HG03025 (cell line): Measurements from ENCODE around the gene SH2B3.
A peak's percentile ranks its signal among the peaks of the same experiment; 100 is the strongest.

ENCODE experiments used
- ATAC-seq: cut with Tn5 transposase; IDR thresholded peaks from one replicate; pipeline ENCODE4 v1.9.1; 2021; ENCODE audit warnings: mild to moderate bottlenecking, moderate library complexity; ENCODE audit not compliant: unreplicated experiment, low FRiP score

Gene SH2B3

GRCh38 chr12:111426344-111427185 is 20.8 kb downstream of the SH2B3 start:
- no peak for ATAC-seq

DNA sequence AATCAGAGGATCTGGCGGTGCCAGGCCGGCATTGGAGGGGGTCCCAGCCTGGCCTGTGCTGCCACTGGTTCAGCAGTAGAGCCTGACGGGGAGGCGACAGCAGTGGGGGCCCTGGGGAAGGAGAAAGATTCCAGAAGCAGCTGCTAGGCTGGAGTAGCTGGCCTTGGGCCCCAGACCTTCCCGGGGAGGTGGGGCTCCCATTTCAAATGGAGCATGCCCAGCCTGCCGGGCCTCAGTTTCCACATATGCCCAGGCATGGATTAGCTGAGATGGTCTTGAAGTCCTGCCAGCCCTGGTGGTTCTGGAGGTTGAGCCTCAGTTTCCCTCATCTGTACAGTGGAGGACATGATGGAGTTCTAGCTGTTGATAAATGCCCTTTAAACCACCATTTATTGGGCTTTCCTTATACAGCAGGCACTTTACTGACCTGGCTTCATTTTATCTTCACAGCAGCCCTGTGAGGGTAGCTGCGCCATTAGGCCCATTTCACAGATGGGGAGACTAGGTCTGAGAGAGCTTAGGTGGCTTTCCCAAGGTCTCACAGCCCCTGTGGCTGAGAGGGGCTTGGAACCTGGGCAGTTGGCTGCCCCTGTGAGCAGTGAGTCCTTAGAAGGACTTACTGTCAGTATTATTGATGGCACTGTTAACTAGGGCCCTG is 21.8 kb downstream of the SH2B3 start:
- ATAC-seq: no peak

GRCh38 chr12:111428081-111428727 is 22.5 kb downstream of the SH2B3 start:
- no peak for ATAC-seq

DNA sequence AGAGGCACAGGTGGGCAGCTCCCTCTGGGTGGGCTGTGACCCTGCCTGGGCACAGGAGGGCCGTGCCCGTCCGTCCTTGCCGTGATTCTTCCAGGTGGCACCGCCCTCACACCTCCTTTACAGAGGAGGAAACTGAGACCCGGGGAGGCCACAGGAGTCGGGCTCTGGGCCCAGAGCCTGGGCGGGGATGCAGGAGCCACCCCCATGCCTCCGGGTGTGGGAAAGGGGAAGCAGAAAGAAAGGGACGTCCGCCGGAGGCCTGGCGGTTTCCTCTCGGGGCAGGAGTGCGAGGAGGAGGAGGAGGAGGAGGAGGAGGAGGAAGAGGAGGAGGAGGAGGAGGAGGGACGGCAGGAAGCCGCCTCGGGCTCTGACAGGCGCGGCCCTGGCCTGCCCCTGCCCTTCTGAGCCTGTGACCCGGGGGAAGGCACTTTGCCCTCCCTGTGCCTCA is 23.0 kb downstream of the SH2B3 start:
- no peak for ATAC-seq

DNA sequence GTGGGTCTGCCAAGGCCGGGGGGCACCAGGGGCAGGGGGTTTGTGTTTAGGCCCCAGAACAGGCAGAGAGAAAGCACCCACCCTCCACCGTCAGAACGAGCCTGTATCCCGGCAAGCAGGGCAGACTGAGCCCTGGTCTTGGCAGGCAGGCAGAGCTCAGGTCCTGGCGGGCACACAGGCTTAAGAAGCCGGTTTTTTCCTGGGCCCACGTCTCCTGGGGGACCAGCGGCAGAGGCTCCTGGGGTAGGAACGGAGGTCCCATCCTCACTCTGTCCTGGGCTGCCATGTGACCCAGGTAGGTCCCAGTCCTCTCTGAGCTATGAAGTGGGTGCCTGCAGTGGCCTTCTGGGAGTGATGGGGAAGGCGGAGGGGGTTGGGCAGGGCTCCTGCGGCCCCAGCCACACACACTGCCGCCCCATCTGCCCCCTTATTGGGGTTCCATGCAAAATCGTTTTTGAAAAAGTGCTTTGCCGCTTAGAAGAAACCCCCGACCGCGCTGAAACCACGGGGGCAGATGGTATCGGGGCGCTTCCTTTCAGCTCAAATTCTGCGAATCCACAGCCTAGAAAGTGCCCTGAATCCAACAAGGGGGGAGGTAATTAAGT is 24.2 kb downstream of the SH2B3 start:
- no peak for ATAC-seq

- ATAC-seq: no peak
Measured at GRCh38 chr12:111430433-111431353, 25.0 kb downstream of the SH2B3 start.

GRCh38 chr12:111431772-111432171 is 26.0 kb downstream of the SH2B3 start:
- no peak for ATAC-seq

DNA sequence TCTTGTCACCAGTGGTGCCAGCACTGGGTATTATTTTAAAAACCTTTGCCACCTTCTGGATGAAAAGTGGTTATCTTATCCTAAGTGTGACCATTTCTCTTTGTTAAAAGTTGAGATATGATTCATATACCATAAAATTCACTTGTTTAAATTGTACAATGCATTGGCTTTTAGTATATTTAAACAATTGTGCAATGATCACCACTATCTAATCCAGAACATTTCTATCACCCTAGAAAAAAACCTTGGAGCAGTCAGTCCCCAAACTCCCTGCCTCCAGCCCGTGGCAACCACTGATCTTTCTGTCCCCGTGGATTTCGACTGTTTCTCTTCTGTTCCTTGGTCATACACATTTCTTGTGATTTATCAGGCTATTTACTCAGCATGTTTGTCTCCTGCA is 28.3 kb downstream of the SH2B3 start:
- ATAC-seq: no peak

DNA sequence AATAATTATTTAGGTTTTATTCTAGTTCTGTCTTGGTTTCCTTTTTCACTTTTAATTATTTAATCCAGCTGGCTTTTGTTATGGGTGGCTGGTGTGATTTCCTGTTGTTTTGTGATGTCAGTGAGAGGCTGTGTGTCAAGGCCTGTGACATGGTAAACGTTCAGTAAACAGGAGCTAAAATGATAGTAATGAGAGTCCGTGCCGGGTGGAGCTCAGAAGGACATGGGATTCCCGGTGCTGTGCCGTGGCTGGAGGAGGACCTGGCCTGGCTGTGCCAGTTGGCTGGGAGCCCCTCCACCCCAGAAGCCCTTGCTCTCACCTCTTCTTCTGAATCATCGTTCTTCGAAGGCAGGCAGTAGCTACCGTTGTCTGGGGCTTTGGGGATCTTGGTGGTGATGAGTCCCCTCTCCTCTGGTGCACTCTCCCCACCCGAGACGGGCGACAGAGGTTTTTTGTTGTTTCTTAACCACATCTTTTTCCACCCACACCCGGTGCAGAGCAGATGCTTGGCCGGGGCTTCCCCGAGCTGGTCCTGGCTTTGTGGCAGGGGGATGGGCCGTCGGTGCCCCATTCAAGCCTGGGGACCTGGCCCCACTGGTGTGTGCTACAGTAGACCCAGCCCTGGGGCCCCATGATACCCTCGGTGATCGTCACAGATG is 29.1 kb downstream of the SH2B3 start:
- ATAC-seq: peak; percentile 60

GRCh38 chr12:111435661-111436201 is 30.0 kb downstream of the SH2B3 start:
- no peak for ATAC-seq

DNA sequence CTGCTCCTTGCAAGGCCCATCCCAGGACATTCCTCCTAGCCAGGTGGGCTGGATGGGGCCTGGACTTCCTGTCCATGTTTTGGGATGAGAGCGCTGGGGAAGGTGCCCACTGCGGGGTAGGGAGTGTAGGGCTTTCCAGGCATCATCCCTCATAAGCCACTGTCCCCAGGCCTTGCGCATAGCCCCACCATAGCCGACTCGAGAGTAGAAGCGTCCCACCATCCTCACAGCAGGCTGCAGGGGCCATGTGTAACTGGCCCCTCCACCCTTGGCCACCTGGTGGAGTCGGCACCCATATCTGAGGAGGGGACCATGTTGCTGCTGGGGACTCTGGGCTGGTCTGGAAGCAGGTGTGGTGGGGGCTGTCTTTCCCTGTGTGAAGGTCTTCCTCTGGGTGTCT is 30.5 kb downstream of the SH2B3 start:
- no peak for ATAC-seq

DNA sequence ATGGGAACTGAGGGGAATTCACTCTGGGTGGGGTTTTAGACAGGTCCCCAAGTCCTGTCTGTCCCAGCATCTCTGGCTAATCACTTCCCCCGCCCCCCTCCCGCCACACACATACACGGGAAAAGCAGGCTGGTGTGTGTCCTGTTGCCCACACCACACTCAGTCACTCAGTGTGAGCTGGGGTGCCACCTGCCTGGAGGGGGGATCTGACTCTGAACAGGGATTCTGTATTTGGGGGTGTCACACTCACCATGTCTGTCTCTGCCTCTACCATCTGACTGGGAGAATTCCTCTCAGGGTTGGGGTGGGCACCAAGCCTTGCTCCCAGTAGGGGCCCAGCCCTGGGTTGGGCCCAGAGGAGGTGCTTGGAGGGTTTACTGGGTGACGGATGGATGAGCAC is 31.1 kb downstream of the SH2B3 start:
- ATAC-seq: no peak

DNA sequence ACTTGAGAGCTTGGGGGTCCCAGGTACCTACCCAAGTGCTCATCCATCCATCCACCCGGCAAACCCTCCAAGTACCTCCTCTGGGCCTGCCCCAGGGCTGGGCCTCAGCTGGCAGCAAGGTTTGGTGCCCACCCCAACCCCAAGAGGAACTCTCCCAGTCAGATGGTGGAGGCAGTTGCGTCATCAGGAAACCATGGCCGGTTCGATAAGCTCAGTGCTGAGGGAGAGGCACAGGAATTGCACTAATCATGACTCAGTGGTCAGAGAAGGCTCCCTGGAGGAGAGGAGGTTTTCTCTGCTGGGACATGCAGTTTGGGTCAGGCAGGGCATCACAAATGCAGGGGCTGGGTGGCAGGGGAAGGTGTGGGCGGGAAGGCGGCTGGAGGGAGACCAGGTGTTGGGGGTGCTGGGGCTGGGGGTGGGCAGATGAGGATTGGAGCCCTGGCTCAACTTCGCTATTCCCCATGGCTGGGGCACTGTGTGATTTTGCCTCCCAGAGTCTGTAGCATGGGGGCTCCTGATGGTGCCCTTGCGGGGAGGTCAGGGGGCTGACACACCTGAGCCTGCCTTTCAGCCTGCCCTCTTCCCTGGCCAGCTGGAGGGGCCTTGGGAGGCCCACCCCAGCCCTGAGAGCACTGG is 32.2 kb downstream of the SH2B3 start:
- ATAC-seq: no peak

DNA sequence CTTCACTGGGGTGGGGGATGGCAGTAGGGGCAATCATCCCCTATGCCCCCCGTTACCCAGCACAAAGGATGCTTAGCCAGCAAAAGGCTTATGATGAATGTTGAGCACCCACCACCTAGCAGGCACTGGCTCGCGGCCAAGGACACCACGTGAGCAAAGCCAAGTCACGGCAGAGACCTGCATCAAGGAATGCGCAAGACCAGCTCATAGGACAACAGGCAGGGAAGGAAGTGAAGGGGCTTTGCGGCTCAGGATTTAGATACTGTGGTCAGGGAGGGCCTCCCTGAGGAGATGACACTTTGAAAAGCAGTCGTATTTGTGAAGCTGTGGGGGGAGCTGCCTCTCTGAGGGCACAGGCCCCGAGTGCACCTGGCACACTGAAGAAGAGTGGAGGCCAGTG is 32.8 kb downstream of the SH2B3 start:
- no peak for ATAC-seq

DNA sequence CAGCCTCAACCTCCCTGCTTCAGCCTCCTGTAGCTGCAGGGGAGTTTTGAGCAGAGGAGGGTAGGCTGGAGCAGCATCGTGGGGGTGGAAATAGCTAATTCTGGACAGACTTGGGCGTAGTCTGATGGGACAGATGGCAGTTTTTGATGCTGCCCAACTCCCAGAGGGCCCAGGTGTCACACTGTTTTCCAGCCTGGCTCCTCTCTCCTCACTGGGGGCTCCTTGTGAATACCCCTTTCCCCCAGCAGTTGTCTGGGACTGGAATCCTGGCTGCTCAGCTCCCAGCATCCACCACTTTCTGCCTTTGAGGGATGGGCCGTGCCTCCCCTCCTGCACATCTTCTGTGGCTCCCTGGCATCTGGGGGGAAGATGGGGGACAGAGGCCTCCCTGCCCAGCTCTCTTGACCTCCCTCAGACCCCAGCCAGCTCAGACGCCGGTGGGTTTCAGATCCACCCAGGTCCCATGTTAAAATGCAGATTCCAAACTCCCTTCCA is 34.0 kb downstream of the SH2B3 start:
- ATAC-seq: no peak

DNA sequence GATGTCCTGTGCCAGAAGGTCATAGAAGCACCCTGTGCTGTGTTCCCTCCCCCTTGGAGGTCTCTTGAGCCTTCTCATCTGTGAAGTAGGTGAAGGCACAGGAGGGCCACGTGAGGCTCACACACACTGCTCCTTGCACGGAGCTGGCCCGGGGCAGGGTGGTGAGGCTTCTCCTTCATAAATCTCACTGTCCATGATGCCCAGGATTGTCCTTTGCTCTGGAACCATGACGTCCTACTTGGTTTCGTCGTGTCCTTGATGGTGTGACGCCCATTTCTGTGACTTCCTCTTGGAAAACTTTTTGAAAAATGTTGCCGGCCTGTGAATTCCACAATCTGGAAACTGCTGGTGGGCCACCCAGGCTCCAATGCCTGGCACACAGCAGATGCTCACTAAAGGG is 34.4 kb downstream of the SH2B3 start:
- ATAC-seq: no peak

DNA sequence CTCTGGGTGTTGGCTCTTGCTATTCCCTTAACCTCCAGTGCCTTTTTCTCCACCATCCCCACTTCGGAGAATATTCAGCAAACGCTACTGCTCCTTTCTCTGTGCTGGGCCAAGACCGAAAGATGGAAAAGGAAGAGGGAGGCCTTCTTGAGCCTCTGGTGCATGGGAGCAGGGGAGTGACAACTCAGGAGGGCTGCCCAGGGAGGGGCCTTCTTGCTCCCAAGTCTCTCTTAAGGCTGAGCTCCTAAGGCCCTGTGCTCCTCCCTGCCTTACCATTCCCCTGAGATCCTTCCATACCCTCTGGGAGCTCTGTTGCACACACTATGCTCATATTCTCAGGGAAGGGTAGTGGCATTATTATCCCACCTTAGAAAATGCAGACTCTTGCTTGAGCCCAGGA is 34.9 kb downstream of the SH2B3 start:
- ATAC-seq: no peak

GRCh38 chr12:111441107-111441928 is 35.6 kb downstream of the SH2B3 start:
- no peak for ATAC-seq
